Neural progenitor cell (in vitro differentiated cells): ENCODE results near the gene CASP9.
"Not testable (repeated sequence)": the region's sequence is repeated elsewhere in the genome, so short reads cannot be mapped to it uniquely, and the experiment has no call there.

Experiments
- EZH2 ChIP-seq: fragments of 200-600 bp; sonication (generic); IDR thresholded peaks from 2 replicates; pipeline ENCODE4 v1.6.1; 2017; ENCODE audit warnings: antibody characterized with exemption, mild to moderate bottlenecking, moderate library complexity
- EZH2phosphoT487 ChIP-seq: fragments of 200-600 bp; sonication (generic); IDR thresholded peaks from 2 replicates; pipeline ENCODE4 v1.6.1; 2017; ENCODE audit warnings: antibody characterized with exemption
- TF ChIP-seq, protein P1 (sequence below): fragments of 200-600 bp; sonication (generic); IDR thresholded peaks from 2 replicates; pipeline ENCODE4 v1.5.1; 2017; ENCODE audit warnings: antibody characterized with exemption, mild to moderate bottlenecking

DNA sequence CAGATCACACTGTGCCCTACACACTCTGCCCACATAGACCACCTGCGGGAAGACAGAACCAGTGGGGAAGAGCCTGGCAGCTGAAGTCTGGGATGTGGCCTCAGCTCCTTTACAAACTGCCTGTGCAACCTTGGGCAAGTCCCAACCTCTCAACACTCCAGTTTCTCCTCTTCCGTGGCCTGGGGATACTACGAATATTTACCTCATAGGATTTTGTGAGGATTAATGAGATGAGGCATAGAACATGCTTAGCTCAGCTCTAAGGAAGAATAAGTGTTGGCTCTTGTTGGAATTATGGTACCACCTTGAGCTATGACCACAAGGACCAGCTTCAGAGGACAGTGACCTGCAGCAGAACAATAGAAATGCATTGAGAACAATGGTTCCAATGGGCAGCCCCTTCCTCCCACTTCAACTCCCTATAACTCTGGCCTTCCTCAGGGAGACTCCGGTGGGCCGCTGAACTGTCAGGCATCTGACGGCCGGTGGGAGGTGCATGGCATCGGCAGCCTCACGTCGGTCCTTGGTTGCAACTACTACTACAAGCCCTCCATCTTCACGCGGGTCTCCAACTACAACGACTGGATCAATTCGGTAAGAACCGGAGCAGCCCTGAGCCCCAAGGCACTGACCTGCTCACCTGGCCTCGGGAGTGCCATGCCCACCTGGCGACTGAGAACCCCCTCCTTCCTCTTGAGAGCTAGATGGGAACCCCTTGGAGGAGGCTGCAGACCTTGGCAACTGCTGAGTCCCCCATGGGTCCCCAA, 37.0 kb downstream of the CASP9 start:
- TF ChIP-seq, protein P1, sequence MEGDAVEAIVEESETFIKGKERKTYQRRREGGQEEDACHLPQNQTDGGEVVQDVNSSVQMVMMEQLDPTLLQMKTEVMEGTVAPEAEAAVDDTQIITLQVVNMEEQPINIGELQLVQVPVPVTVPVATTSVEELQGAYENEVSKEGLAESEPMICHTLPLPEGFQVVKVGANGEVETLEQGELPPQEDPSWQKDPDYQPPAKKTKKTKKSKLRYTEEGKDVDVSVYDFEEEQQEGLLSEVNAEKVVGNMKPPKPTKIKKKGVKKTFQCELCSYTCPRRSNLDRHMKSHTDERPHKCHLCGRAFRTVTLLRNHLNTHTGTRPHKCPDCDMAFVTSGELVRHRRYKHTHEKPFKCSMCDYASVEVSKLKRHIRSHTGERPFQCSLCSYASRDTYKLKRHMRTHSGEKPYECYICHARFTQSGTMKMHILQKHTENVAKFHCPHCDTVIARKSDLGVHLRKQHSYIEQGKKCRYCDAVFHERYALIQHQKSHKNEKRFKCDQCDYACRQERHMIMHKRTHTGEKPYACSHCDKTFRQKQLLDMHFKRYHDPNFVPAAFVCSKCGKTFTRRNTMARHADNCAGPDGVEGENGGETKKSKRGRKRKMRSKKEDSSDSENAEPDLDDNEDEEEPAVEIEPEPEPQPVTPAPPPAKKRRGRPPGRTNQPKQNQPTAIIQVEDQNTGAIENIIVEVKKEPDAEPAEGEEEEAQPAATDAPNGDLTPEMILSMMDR = not testable (repeated sequence)
- TF ChIP-seq EZH2, EZH2phosphoT487: not testable (repeated sequence)
